ENCODE measurements around the gene MORN4.

DNA sequence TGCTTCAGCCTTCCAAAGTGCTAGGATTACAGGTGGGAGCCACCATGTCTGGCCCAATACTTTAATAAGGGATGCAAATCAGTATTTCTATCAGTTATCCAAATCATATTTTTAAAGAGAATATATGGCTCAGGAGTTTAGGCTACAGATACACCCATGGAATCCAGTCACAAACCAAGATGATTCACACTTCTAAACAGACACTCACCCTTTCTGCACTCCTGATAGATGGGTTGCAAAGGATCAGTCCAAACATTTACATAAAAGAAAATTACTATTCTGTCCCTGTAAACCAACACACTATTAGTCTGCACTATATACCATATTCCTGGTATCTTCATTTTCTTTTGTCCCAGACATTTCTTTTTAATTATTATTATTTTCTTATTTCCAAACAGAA lies 2.2 kb downstream of the MORN4 start:
- TF ChIP-seq, protein P1, sequence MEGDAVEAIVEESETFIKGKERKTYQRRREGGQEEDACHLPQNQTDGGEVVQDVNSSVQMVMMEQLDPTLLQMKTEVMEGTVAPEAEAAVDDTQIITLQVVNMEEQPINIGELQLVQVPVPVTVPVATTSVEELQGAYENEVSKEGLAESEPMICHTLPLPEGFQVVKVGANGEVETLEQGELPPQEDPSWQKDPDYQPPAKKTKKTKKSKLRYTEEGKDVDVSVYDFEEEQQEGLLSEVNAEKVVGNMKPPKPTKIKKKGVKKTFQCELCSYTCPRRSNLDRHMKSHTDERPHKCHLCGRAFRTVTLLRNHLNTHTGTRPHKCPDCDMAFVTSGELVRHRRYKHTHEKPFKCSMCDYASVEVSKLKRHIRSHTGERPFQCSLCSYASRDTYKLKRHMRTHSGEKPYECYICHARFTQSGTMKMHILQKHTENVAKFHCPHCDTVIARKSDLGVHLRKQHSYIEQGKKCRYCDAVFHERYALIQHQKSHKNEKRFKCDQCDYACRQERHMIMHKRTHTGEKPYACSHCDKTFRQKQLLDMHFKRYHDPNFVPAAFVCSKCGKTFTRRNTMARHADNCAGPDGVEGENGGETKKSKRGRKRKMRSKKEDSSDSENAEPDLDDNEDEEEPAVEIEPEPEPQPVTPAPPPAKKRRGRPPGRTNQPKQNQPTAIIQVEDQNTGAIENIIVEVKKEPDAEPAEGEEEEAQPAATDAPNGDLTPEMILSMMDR (IDR thresholded peaks at IDR 0.05) = no peak
- TF ChIP-seq POLR2A (IDR thresholded peaks at IDR 0.05) = no peak
